ENCODE measurements around the gene EPS15.
"Not testable (repeated sequence)": the region's sequence is repeated elsewhere in the genome, so short reads cannot be mapped to it uniquely, and the experiment has no call there.

EPS15 gene

DNA sequence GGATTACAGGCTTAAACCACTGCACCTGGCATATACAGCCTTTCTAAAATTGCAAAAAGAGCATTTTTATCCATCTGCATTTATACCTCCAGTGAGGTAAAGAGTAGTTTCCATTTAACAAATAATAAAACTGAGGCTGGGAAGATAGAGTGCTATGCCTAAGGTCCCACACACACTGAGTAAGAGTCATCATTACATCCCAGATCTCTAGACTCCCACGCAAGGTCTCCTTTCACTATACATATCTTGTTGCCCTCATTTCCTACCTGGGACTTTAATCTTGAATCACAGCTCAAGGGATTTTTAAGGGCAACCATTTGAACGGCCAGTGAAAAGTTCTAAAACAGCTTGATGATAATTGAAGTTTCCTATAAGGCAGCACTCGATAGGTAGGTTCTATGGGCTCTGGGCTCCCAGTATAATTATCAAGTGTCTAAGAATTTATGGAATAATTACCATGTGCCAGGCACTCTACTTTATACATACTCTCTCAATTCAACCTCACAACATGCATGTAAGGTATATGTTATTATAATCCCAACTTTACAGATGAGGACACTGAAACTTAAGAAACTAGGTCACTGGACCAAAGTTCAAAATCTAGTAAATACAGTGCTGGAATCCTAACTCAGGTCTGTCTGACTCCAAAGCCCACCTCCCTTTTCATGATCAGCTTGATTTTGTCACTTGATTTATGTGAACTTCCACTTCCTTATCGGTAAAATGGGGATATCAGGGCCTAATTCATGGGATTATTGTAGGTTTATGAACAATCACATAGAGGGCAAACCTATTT lies 23.3 kb upstream of the EPS15 start:
- DNase-seq (ENCODE audit: low read depth) = no peak

DNA sequence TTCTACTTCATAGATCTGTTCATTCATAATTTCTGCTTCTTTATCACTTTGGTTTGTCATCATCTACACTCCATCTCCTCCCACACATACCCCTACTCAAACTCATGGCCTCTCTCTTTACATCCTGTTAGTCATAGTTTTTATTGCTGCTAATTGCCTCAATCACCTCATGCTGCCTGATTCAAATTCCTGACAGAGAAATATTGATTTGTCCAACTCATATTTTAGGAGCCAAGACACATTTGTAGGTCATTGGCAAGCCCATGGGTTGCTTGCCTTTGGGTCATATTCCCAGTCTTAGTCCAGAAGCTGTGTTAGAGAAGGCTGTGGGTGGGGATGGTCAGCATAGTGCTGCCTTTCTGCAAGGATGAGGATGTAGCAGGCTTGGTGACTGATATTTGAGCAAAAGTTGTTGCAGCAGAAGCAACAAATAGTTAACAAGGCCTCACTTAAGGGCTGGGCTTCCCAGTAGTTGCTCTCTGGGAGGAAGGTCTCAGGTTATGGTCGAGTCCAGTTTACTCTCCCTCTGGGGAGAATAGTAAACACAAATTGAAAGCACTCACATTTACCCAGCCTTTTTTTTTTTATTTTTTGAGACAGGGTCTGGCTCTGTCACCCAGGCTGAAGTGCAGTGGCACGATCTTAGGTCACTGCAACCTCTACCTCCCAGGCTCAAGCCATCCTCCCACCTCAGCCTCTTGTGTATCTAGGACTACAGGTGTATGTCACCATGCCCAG lies 22.4 kb upstream of the EPS15 start:
- DNase-seq (ENCODE audit: low read depth) = no peak

DNA sequence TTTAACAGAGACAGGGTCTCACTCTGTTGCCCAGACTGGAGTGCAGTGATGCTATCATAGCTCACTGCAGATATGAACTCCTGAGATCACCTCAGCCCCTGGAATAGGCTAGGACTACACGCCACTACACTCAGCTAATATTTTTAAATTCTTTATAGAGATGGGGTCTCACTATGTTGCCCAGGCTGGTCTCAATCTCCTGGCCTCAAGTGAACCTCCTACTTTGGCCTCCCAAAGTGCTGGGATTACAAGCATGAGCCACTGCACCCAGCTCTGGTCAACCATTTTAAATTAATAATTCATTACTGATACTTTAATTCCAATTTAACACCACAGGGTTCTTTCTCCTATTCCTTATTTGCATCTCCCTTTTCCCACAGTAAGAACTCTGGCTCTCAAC lies 18.5 kb upstream of the EPS15 start:
- no peak for DNase-seq (ENCODE audit: low read depth)

DNA sequence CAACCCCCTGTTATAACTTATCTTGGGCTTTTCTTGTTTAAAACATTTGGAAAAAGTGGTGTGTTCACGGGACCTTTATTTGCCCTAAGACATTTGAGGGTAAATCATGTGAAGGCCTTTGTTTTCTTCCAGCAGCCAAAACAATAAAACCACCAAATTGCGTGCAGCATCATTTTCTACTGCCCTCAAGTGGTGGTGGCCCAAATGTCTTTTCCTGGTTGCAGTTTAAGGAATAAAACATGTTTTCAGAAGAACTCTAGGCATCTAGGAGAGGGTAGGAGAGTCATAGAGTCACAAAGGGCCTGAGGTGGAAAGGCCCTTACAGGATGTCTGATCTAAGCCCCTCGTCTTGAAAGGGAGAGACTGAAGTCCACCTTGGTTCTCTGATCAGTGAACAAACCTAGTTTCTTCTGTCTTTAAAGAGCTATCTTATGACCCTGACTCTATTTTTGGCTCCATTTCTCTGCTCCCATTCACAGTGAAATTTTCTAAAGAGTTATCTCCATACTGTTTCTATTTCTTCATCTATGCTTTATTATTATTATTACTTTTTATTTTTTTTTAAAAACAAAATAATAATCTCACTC lies 16.0 kb upstream of the EPS15 start:
- peak; percentile 7 for DNase-seq (ENCODE audit: low read depth)

DNA sequence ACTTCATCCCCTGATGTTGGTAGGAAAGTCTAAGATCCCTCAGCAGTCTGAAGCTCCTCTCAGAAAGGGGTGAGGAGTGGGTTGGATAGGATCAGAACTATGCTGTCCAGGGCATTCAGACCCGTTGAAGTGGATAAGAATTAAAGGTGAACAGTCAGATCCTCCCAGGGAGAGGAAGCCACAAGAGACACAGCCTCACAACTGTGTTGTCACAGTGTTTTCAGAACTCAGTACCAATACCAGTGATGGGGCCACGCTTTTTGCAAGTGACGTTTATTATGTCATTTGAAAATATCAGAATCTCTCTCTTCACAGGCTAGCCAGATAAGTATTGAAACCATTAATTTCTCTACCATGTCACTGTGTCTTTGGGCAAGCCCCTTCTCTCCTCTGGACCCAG lies 15.4 kb upstream of the EPS15 start:
- DNase-seq (ENCODE audit: low read depth) = no peak

DNA sequence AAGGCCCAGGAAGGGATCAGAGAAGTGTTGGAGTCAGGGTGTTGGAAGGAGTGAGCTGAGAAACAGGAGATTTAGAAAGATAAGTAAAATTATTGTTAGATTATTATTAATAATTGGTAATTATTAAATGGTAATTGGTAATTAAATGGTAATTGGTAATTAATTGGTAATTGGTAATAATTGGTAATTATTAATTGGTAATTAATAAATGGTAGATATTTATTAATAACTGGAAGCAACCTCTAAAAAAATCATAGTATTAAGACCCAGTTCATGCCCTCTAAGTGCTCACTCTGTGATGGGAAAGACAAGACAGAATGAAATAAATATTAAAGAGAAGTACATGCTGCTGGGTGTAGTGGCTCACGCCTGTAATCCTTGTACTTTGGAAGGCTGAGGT lies 13.8 kb upstream of the EPS15 start:
- DNase-seq (ENCODE audit: low read depth) = no peak

DNA sequence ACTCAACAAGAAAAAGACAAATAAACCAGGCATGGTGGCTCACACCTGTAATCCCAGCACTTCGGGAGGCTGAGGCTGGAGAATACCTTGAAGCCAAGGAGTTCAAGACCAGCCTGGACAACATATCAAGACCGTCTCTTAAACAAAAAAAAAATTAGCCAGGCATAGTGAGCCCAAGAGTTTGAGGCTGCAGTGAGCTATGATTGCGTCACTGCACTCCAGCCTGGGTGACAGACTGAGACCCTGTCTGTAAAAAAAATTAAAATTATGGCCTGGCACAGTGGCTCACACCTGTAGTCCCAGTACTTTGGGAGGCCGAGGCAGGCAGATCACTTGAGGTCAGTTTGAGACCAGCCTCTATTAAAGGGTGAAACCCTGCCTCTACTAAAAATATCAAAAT lies 11.4 kb upstream of the EPS15 start:
- not testable (repeated sequence) for DNase-seq (ENCODE audit: low read depth)

DNA sequence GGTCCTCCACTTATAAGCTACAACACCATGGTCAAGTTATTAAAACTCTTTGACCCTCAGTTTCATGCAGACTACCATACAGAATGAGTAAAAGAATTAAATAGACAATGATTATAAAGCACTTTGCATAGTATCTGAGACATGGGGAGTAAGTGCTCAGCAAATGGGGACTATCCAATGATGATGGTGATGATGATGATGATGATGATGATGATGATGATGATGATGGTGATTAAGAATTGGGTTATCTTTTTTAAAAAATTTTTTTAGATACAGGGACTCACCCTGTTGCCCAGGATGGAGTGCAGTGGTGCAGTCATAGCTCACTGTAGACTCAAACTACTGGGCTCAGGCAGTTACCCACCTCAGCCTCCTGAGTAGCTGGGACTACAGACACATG lies 8.1 kb upstream of the EPS15 start:
- DNase-seq (ENCODE audit: low read depth) = no peak

DNA sequence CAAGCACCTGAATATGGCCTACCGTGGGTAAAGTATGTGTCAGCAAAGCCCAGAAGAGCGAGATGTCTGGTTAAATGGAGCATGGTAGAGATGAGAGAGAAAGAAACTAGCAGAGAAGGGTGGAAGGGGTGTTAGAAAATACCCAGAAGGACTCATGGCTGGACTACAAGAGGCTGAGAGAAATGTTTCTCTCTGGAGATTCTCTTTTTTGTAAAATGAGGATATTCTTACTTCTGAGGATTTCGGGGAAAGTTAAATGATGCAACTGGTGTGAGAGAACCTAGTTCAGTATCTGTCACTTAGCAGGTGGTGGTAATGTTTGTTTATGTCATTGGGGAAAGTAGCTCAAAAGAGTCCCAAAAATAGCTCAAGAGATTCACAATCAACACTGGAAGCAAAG lies 7.2 kb upstream of the EPS15 start:
- no peak for DNase-seq (ENCODE audit: low read depth)

DNA sequence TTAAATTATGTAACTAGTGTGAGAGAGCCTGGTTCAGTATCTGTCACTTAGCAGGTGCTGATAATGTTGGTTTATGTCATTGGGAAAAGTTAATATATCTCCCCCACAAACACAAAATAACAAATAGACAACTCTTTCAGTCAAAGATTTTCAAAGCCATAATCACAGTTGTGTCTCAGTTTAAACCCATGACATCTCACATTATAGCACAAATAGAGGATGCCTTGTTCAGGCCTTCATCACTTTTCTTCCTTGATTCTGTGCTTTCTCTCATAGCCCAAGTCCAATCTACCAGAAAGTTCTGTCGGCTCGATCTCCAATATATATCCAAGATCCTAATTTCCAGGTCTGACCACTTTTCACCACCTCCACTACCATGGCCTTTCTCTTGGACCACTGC lies 6.2 kb upstream of the EPS15 start:
- DNase-seq (ENCODE audit: low read depth) = no peak

DNA sequence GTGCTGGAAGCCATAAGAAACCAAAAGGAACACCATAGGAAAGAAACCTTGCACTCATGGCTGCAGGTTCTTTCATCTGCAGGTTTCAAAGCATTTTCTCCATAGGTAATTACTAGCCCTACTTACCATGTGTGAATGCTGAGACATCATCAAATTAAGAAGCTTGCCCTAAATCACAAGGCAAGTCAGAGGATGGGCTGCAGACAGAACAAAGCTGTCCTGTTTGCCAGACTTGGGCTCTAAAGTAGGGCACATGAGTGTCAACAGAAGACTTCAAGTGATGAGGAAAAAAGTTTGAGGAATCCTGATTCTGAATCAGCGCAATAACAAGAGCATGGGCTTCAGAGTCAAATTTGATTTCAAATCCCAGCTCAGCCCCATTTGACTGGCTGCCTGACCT lies 5.8 kb upstream of the EPS15 start:
- DNase-seq (ENCODE audit: low read depth) = no peak

DNA sequence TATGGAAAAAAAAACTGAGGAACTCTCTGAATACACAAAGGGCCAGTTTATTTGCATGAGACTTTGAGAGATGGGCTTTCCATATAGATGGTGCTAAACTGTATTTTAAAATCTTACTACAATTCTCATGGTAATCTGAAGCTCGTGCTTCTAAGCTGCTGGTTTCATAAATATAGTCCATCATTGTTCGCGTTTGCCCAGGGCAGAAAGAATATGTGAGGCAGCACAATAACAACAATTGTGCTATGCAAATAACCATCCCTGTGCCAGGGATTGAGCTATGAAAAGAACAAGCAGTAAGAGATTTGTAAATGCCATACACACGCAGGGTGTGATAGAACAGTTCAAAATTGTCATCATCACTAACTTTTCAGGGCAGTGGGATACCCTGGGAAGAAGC lies 4.9 kb upstream of the EPS15 start:
- no peak for DNase-seq (ENCODE audit: low read depth)

DNA sequence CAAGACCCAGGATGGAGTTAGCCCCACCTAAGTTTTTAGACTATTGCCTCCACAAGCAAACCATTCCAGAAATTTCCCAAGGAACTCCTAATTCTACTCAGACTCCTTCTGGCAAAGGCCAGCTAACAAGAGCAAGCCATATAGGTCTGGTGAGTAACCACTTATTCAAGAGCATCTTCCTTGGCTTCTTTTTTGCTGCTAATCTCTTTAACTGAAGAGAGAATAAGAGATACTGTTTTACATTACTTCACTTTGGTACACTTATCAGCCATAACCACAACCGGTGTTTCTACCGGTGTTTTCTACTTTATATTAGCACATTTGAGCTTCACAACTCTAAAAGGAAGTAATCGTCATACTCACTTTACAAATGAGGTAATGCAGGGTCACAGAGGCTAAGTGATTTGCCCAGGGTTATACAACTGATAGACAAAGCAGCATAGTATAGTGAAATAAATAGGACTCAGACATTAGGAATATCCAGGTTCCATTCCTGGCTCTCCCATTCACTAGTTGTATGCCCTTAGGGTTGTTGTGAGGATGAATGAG lies 1.7 kb upstream of the EPS15 start:
- no peak for DNase-seq (ENCODE audit: low read depth)

DNA sequence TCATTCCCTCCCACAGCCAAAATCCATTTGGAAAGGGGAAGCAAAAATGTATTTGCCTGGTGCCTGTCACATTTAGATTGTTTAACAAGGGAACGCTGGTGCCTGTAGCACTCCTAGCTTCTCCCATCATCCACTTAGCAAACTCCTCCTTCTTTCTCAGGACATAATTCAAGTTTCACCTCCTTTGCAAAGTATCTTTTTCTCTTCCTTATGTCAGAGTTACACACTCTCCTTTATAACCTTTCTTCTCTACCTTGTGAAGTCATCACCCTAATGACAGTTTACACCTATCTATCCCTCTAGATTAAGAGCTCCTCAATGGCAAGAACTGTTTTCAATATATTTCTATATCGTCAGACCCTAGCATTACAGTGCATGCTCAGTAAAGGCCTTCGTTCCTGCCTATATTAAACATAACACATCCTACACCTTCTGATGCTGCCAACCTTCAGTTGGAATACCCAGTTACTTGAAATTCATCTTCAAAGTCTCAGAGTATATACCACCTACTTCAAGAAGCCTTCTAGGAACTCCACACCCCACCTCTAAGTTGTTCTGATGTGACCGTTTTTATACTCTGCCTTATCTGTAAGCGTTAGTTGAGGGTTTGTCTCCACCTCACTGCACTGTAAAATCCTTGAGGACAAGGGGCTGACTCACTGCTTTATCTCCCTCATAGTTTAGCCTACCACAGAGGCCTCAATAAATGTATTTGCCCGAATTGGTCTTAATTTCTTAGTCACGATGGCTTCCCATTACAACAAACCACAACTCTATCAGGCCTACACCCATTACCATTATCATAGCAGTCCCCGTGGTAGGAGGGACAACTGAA lies 1.0 kb upstream of the EPS15 start:
- no peak for DNase-seq (ENCODE audit: low read depth)

DNA sequence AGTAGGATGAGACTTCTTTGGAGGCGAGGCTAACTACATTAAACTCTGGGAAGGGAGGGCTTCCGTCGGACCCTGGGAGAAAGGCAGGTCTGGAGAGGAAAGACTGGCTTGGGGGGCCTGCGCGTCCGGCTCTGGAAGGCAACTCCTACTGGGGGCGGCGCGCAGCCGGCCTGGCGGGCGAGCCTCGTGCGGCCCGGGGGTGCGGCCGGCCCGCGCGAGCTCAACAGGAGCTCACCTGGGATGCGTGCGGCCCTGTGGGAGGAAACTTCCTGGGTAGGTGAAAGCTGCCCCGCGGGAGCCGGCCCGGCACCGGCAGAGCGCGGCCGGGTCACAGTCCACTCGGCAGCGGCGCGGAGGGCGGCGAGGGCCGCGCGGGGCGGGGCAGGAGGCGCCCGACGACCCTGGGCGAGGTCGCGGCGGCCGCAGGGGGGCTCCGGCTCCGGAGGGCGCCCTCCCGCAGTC lies 449 bp downstream of the EPS15 start:
- DNase-seq (ENCODE audit: low read depth) = peak; percentile 20

DNA sequence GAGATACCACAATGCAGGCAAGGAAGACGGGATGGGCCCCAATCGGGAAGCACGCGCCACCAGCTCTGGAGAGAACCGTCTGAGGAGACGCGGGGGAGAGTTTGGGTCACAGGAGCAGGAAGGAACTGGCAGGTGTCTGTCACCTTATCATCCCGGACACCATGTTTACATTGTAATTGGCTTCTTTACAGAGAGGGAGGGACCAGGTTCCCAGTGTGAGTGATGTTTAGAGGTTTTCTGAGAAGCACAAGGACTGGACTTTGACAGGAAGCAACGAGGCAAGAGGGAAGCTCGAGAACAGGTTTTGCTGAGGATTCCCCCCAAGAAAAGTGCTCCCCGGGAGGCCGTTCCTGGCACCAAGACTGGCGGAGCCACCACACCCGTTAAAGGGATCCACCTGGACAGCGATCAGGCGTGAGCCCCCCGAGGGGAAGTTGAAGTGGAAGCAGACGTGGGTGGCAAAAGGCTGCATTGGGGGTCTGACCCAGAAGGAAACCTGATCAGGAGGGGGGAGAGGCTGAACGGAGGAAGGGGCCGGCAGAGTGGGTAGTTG lies 957 bp downstream of the EPS15 start:
- peak; percentile 29 for DNase-seq (ENCODE audit: low read depth)

DNA sequence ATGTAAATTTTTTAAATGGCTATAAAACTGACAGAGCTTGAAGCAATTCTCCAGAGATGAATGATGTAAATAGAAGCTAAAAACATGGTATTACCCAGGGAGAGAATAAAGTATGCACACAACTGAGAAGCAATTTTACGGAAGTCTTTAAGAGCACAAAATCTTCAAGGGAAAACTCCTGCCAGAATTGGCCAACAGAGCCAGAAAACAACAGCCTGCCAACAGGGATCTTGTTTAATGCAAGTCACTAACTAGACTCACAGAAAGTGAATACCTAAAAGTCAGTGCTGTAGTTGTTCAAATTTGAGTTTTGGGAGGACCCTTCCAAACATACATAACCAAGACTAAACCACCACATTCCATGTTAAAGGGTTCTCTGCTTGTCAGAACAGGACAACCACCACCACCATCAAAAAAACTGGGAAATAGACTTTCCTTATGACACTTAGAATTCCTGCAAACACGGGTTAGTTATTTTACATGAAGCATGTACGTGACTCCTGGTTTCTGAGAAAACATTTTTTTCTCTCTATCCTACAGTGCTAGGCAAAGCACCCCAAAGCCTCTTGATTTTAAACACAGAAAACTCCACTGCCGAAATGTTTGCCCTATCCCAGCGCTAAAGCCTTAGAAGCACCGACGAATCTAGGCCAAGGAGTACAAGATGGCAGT lies 1.6 kb downstream of the EPS15 start:
- no peak for DNase-seq (ENCODE audit: low read depth)

DNA sequence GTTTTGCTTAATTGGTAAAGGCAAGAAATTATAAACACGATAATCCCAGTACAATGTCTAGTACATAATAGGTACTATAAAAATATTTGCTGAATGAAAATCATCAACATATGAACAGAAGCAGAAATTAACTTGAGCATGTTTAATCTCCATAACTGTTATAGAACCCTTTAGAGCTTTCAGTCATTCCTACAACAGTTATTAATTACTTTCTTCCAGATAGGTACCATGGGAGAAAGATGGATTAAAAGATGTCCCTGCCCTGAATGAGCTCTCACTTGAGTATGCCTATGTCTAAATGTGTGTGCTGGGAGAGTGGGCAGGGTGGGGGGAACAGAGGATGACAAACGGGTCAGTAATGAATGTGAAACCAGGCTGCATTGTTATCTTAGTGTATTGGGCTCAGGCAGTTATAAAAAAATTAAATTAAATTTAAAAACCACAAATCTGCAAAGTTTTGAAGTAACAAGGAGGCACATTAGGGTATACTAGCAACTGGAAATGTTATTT lies 2.4 kb downstream of the EPS15 start:
- no peak for DNase-seq (ENCODE audit: low read depth)

DNA sequence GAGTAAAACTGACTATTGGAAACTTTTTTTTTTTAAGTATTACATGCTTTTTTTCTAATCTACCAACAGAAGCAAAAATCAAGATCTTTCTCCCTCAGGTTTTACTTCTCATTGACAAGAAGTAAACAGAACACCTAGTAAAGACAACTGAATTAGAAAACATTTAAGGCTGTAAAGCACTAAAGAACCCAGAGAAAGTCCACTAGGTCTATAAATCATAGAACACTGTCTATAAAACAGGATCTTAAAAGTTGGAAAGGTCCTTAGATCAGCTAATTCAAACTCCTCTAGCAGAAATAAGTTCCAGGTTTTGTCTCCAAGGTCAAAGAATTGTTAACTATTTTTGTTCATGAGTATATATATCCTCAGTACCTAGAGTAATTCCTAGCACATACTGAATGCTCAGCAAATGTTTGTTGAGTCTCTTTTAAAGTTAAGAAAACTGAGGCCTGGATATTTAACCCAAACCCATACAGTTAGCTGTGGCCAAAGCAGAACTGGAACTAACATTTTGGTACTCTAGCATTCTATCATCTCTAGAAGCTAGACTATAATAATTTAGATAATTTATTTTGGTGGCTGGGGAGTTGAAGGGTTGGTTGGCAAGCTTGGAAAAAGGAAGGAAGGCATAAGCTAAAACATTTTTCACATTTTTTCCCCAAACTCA lies 3.0 kb downstream of the EPS15 start:
- no peak for DNase-seq (ENCODE audit: low read depth)

DNA sequence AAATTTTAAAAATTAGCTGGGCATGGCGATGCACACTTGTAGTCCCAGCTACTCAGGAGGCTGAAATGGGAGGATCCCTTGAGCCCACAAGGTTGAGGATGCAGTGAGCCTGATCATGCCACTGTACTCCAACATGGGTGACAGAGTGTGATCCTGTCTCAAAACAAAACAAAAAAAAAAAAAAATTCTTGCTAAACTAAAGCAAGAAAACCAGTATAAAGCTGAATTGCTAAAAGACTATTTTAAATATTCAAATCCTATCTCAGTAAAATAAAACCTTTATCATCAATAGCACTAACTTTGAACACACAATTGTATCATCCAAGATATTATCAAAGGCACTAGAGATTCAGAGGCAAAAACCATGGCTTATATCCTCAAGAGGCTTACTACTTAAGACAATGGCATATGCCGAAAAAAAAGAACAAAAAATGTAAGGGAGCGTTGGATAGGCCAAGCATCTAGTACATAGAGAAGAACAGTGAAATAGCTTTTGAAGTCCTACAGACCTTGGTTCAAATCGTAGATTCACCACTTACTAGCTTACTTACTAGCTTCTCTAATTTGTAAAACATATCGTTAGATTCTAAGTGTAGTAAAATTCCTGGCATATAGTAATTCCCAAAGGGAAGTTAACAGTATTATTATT lies 3.6 kb downstream of the EPS15 start:
- no peak for DNase-seq (ENCODE audit: low read depth)
